ENCODE data around the gene THUMPD3.

DNA sequence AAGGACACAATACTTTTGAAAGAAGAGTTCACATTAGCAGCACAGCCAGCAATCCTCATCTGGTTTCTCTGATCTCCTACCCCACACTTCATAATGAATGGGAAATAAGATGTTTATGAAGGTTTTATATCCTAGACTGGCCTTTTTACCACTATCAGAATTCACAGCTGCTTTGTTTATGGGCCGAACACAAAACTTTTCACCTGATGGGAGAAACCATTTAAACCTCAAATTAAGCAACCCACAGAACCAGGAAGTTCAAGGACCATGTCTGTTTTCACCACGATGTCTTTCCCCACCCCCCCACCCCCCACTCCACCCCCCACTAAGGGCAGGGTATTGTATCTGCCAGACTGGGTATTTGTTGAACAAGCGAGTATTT is 23.2 kb downstream of the THUMPD3 start:
- TF ChIP-seq POLR2A (IDR thresholded peaks at IDR 0.05; ENCODE audit: low read length) (no peak), GATA1 (IDR thresholded peaks at IDR 0.05; ENCODE audit: low read depth, low read length) (no peak)

Data from erythroblast (primary cell).